ENCODE results near the gene KCNIP3. TPM values are rescaled to one million over a fixed set of nuclear protein-coding genes. Genes with fewer than 3 reads are reported as not detected.

Gene KCNIP3
- total RNA-seq, 1 donor from 2014 or later, result 0.39 TPM

GRCh38 chr2:95292623-95293260 lies 4.4 kb upstream of the KCNIP3 start:
- DNase-seq (ENCODE audit: low spot score), result no peak
- intact Hi-C loops (cut with micrococcal nuclease), result no loop called here
- H3K27me3 Mint-ChIP-seq (ENCODE audit: low read depth), result peaks cover 2% of the 10 kb centered on the region
- no peaks in the 10 kb centered on the region for H3K4me1 Mint-ChIP-seq (ENCODE audit: low read depth)
- no peak overlapping the region for H3K27ac Mint-ChIP-seq
- no peak overlapping the region for H3K4me3 Mint-ChIP-seq (ENCODE audit: low read depth)
- no peaks in the 10 kb centered on the region for H3K36me3 Mint-ChIP-seq (ENCODE audit: low read depth)
- peaks cover 14% of the 10 kb centered on the region for H3K9me3 Mint-ChIP-seq

- Mint-ChIP-seq H3K27me3 (ENCODE audit: low read depth) (peaks cover 2% of the 10 kb centered on the region), H3K27ac (no peak overlapping the region), H3K36me3 (ENCODE audit: low read depth) (no peaks in the 10 kb centered on the region), H3K4me1 (ENCODE audit: low read depth) (no peaks in the 10 kb centered on the region), H3K9me3 (peaks cover 14% of the 10 kb centered on the region), H3K4me3 (ENCODE audit: low read depth) (no peak overlapping the region)
- intact Hi-C loops (cut with micrococcal nuclease), result no loop called here
- no peak for DNase-seq (ENCODE audit: low spot score)
Measured at GRCh38 chr2:95294579-95295250, 2.4 kb upstream of the KCNIP3 start.

- Mint-ChIP-seq H3K27ac (no peak overlapping the region), H3K9me3 (peaks cover 10% of the 10 kb centered on the region), H3K4me3 (ENCODE audit: low read depth) (no peak overlapping the region), H3K27me3 (ENCODE audit: low read depth) (peaks cover 2% of the 10 kb centered on the region), H3K4me1 (ENCODE audit: low read depth) (no peaks in the 10 kb centered on the region), H3K36me3 (ENCODE audit: low read depth) (no peaks in the 10 kb centered on the region)
- DNase-seq (ENCODE audit: low spot score), result no peak
- intact Hi-C loops (cut with micrococcal nuclease), result no loop called here
Measured at GRCh38 chr2:95295376-95295775, 1.8 kb upstream of the KCNIP3 start.

- H3K27ac Mint-ChIP-seq, result no peak overlapping the region
- H3K4me1 Mint-ChIP-seq (ENCODE audit: low read depth), result no peaks in the 10 kb centered on the region
- no peak overlapping the region for H3K4me3 Mint-ChIP-seq (ENCODE audit: low read depth)
- DNase-seq (ENCODE audit: low spot score), result no peak
- peaks cover 2% of the 10 kb centered on the region for H3K27me3 Mint-ChIP-seq (ENCODE audit: low read depth)
- H3K36me3 Mint-ChIP-seq (ENCODE audit: low read depth), result no peaks in the 10 kb centered on the region
- intact Hi-C loops (cut with micrococcal nuclease), result no loop called here
- peaks cover 5% of the 10 kb centered on the region for H3K9me3 Mint-ChIP-seq
Measured at GRCh38 chr2:95296011-95296410, 1.1 kb upstream of the KCNIP3 start.

GRCh38 chr2:95297639-95298395 lies 670 bp downstream of the KCNIP3 start:
- H3K9me3 Mint-ChIP-seq, result no peaks in the 10 kb centered on the region
- H3K4me1 Mint-ChIP-seq (ENCODE audit: low read depth), result no peaks in the 10 kb centered on the region
- intact Hi-C loops (cut with micrococcal nuclease), result no loop called here
- no peaks in the 10 kb centered on the region for H3K36me3 Mint-ChIP-seq (ENCODE audit: low read depth)
- H3K27me3 Mint-ChIP-seq (ENCODE audit: low read depth), result peaks cover 2% of the 10 kb centered on the region
- H3K4me3 Mint-ChIP-seq (ENCODE audit: low read depth), result no peak overlapping the region
- no peak for DNase-seq (ENCODE audit: low spot score)
- H3K27ac Mint-ChIP-seq, result no peak overlapping the region

- no peaks in the 10 kb centered on the region for H3K9me3 Mint-ChIP-seq
Measured at GRCh38 chr2:95298486-95299111, 1.5 kb downstream of the KCNIP3 start.

GRCh38 chr2:95299961-95300360 lies 2.8 kb downstream of the KCNIP3 start:
- intact Hi-C loops (cut with micrococcal nuclease), result no loop called here
- H3K36me3 Mint-ChIP-seq (ENCODE audit: low read depth), result no peaks in the 10 kb centered on the region
- no peak overlapping the region for H3K27ac Mint-ChIP-seq
- H3K4me1 Mint-ChIP-seq (ENCODE audit: low read depth), result no peaks in the 10 kb centered on the region
- peaks cover 2% of the 10 kb centered on the region for H3K27me3 Mint-ChIP-seq (ENCODE audit: low read depth)
- H3K9me3 Mint-ChIP-seq, result no peaks in the 10 kb centered on the region
- H3K4me3 Mint-ChIP-seq (ENCODE audit: low read depth), result no peak overlapping the region
- no peak for DNase-seq (ENCODE audit: low spot score)

More at GRCh38 chr2:95298486-95299111, 1.5 kb downstream of the KCNIP3 start:
- no peak overlapping the region for H3K4me3 Mint-ChIP-seq (ENCODE audit: low read depth)
- H3K4me1 Mint-ChIP-seq (ENCODE audit: low read depth), result no peaks in the 10 kb centered on the region
- H3K27me3 Mint-ChIP-seq (ENCODE audit: low read depth), result peaks cover 2% of the 10 kb centered on the region
- no peak for DNase-seq (ENCODE audit: low spot score)
- intact Hi-C loops (cut with micrococcal nuclease), result no loop called here
- no peak overlapping the region for H3K27ac Mint-ChIP-seq
- H3K36me3 Mint-ChIP-seq (ENCODE audit: low read depth), result no peaks in the 10 kb centered on the region

- intact Hi-C loops (cut with micrococcal nuclease), result no loop called here
- no peaks in the 10 kb centered on the region for H3K36me3 Mint-ChIP-seq (ENCODE audit: low read depth)
- no peak overlapping the region for H3K4me3 Mint-ChIP-seq (ENCODE audit: low read depth)
- H3K4me1 Mint-ChIP-seq (ENCODE audit: low read depth), result no peaks in the 10 kb centered on the region
- no peaks in the 10 kb centered on the region for H3K9me3 Mint-ChIP-seq
- no peak for DNase-seq (ENCODE audit: low spot score)
- peaks cover 2% of the 10 kb centered on the region for H3K27me3 Mint-ChIP-seq (ENCODE audit: low read depth)
- H3K27ac Mint-ChIP-seq, result no peak overlapping the region
Measured at GRCh38 chr2:95300450-95300849, 3.3 kb downstream of the KCNIP3 start.

- intact Hi-C loops (cut with micrococcal nuclease), result no loop called here
- Mint-ChIP-seq H3K36me3 (ENCODE audit: low read depth) (no peaks in the 10 kb centered on the region), H3K4me3 (ENCODE audit: low read depth) (no peak overlapping the region), H3K27ac (no peak overlapping the region), H3K27me3 (ENCODE audit: low read depth) (peaks cover 2% of the 10 kb centered on the region), H3K4me1 (ENCODE audit: low read depth) (no peaks in the 10 kb centered on the region), H3K9me3 (no peaks in the 10 kb centered on the region)
- DNase-seq (ENCODE audit: low spot score), result no peak
Measured at GRCh38 chr2:95301186-95301585, 4.0 kb downstream of the KCNIP3 start.

- Mint-ChIP-seq H3K36me3 (ENCODE audit: low read depth) (no peaks in the 10 kb centered on the region), H3K9me3 (no peaks in the 10 kb centered on the region), H3K27me3 (ENCODE audit: low read depth) (no peaks in the 10 kb centered on the region), H3K4me3 (ENCODE audit: low read depth) (no peak overlapping the region), H3K4me1 (ENCODE audit: low read depth) (no peaks in the 10 kb centered on the region), H3K27ac (no peak overlapping the region)
- intact Hi-C loops (cut with micrococcal nuclease), result no loop called here
- no peak for DNase-seq (ENCODE audit: low spot score)
Measured at GRCh38 chr2:95301876-95302641, 4.9 kb downstream of the KCNIP3 start.

- intact Hi-C loops (cut with micrococcal nuclease), result no loop called here
Measured at GRCh38 chr2:95303191-95303919, 6.2 kb downstream of the KCNIP3 start.

More at GRCh38 chr2:95303191-95303919, 6.2 kb downstream of the KCNIP3 start:
- DNase-seq (ENCODE audit: low spot score), result no peak
- Mint-ChIP-seq H3K27me3 (ENCODE audit: low read depth) (no peaks in the 10 kb centered on the region), H3K9me3 (no peaks in the 10 kb centered on the region), H3K27ac (no peak overlapping the region), H3K4me3 (ENCODE audit: low read depth) (no peak overlapping the region), H3K36me3 (ENCODE audit: low read depth) (no peaks in the 10 kb centered on the region), H3K4me1 (ENCODE audit: low read depth) (no peaks in the 10 kb centered on the region)

Data from activated T-helper 2 cell treated with anti-CD3 and anti-CD28 coated beads, Interferon-gamma antibody, Interleukin-2, Interleukin-4, amounts not matched to agents 10 μg/mL and 5 μg/mL and 100 μg/mL, durations not matched to agents 14 hours and 24 hours and 36 hours (primary cell).